ENCODE measurements around the gene DTNB. TPM values are rescaled to one million over a fixed set of nuclear protein-coding genes. Genes with fewer than 3 reads are reported as not detected.
"Not testable (repeated sequence)": the region's sequence is repeated elsewhere in the genome, so short reads cannot be mapped to it uniquely, and the experiment has no call there.

The DTNB gene
- total RNA-seq, 1 donor from 2014 or later = 5.7 TPM

DNA sequence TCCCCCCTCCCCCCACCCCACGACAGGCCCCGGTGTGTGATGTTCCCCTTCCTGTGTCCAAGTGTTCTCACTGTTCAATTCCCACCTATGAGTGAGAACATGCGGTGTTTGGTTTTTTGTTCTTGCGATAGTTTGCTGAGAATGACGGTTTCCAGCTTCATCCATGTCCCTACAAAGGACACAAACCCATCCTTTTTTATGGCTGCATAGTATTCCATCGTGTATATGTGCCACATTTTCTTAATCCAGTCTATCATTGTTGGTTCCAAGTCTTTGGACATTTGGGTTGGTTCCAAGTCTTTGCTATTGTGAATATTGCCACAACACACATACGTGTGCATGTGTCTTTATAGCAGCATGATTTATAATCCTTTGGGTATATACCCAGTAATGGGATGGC lies 260.0 kb downstream of the DTNB start:
- DNase-seq (ENCODE audit: low spot score); intact Hi-C loops (cut with DNase I): not testable (repeated sequence)

DNA sequence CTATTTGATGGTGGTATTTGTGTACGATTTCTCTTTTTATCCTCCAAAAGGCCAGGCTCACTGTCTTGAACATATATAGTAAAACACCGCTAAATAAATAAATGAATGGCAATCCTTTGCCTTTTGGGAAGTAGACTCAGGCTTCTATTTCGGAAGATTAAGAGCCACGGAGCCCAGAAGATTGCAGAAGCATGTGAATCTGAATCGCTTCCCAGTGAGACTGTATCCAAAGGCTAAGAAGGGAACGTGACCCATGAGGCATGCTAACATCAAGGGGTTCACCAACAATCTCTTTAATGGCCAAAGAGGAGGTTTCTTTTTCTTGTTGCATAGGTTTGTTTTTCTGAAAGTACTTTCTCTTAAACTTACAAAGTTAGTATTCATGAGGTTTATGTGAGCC lies 261.6 kb downstream of the DTNB start:
- no peak for DNase-seq (ENCODE audit: low spot score)
- intact Hi-C loops (cut with DNase I) = no loop called here

DNA sequence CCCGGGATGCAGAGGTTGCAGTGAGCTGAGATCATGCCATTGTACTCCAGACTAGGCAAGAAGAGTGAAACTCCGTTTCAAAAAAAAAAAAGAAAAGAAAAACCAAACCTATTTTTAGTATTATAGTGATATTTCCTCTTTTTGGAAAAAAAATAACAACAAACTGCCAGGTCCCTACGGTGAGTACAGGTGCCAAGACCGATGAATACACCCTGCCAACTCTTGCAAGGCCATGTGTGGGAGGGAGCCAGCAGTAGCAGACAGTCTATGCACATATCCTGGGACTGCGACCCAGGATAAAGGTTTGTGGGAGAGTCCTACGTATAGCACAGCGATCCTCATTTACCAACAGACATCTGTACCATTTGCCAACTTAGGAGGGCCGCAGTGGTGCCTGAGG lies 262.1 kb downstream of the DTNB start:
- intact Hi-C loops (cut with DNase I) = no loop called here
- DNase-seq (ENCODE audit: low spot score) = no peak

DNA sequence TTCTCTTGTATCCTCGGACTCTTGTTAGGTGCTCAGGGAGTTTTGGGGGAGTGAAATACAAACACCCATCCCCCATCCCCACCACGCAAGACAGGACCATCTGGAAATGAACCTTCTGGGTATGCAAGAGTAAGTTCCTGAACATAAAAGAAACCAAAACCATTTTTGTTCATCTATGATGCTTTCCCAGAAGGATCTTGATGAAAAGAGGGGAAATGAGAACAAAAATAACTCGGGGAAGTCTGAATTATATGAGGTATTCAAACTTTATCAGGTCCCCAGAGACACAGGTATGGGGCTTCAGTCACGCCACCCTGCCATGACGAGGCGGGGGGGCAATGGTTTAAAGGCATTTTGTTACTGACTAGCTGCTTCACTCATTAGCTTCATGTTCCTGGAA lies 263.0 kb downstream of the DTNB start:
- intact Hi-C loops (cut with DNase I) = no loop called here
- no peak for DNase-seq (ENCODE audit: low spot score)

DNA sequence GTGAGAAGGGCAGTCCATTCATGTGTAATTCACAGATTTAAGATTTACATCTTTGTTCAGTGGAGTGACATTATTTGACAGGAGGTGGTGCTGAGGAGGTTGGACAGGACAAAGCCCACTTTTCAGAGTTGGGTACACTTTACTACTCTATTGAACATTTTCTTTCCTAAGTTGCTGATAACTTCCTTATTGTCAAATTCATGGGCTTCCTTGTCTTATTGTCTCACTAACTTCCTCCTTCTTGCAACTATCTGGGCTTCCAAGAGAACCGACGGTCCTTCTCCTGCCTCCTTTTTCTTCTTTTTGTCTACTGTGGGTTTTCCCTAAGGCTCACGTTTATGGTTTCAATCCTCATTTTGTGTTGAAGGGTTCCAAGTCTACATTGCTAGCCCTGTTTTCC lies 263.9 kb downstream of the DTNB start:
- intact Hi-C loops (cut with DNase I) = no loop called here
- DNase-seq (ENCODE audit: low spot score) = no peak

DNA sequence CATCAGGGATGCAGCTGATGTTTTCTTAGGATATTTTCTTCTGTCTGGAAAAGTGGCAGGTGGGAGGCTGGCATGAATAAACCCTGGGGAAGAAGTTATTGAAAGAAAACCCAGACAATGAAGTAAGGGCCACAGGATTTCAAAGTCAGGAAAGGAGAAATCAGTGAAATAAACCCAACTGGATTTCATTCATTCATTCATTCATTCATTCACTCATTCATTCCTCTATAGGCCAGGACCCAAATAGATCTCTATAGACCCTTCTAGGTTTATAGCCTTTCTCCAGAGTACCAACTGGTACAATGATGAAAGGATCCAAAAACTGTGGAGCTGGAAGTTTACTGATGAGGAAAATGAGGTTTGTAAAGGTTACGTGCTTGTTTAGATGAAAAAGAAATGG lies 264.3 kb downstream of the DTNB start:
- DNase-seq (ENCODE audit: low spot score) = no peak
- intact Hi-C loops (cut with DNase I) = no loop called here

DNA sequence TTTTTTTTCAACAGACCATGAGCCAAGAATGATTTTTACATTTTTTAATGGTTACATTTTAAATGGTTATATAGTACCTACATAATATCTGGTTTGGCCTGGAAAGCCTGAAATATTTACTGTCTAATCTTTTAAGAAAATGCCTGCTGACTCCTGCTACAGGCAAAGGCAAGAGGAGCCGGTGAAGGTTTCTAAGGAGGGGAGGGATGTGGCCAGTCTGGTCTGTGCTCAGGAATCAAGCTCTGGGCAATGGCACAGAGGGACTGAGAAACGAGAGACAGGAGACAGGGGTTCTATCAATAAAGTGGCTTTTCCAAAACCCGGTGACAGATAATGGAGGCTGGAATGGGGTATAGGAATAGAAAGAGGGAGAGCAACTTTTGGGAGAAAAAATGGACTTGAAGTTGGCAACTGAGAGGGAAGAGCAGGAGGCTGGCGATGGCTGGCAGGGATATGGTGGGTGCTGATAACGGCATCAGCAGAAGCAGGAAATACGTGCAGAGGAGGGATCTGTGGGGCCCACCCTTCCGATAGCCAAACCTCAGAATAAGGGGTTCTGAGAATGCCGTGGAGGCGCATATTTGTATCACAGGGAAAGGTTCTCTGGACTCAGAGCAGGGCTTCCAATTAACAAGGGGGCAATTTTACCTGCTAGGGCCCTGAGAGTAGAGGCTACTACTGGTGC lies 267.6 kb downstream of the DTNB start:
- intact Hi-C loops (cut with DNase I) = no loop called here
- no peak for DNase-seq (ENCODE audit: low spot score)

DNA sequence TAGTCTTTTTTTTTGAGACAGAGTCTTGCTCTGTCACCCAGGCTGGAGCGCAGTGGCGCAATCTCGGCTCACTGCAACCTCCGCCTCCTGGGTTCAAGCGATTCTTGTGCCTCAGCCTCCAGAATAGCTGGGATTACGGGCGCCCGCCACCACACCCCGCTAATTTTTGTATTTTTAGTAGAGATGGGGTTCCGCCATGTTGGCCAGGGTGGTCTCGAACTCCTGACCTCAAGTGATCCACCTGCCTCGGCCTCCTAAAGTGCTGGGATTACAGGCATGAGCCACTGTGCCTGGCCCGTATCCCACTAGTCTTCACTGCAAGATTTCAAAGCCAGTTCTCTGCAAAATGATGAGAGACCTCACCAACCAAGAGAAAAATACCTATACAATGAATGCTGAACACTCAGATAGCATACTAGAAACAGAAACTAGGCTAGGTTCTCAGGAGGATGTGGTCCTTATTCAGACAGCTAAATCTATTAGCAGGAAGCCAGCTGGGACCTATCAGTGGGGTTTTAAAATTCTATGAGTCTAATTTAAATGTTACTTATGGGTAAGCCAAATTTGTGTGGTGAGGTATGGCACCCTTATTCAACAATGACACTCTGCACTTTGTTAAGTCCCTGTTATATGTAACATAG lies 270.1 kb downstream of the DTNB start:
- DNase-seq (ENCODE audit: low spot score); intact Hi-C loops (cut with DNase I): not testable (repeated sequence)

DNA sequence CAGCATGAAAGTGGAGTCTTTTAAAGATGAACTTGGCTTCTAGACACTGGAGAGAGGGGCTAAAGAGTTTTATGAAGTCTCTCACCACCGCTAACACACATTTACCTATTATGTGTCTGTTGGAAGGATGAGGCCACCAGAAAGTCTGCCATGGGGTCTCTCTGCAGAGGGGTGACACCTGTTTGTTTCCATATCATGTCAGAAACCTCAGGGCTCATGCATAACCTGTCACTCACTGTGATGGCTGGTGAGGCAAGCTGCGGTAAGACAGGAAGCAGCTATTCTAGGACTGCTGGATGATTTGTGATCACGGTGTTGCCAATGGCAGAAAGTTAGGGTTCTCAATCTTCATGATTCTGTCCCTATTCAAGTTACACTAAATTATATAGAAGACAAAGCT lies 270.9 kb downstream of the DTNB start:
- intact Hi-C loops (cut with DNase I) = no loop called here
- no peak for DNase-seq (ENCODE audit: low spot score)

DNA sequence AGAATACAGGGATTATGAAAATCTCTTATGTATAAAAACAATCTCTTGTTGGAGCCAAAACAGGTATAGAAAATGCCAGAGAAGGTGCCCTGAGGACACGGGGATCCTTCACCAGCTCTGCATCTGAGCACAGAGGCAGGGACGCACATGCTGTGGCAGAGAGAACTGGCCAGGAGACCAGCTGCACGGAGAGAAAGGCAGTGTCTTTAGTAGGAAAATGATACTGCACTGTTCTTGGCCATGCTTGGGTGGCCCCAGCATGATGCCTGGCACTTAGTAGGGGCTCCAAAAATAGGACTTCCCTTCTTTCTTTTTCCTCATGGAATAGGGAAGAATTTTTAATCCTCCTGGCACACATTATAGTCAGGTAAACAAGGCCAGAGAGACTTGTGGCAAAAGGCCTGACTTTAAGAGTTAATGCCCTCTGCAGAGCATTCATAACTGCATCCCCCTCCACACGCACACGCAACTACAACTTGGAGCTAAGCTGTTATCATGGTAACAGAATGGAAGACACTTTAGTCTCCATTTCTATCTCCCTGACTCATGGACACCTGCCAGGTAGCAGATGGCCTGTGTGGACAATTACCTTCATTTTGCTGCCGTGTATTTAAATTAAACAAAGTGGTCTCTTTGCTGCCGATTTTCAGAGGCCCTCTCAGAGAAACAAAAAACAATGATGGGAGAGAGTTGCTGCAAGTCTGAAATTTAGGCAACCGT lies 271.9 kb downstream of the DTNB start:
- intact Hi-C loops (cut with DNase I) = no loop called here
- DNase-seq (ENCODE audit: low spot score) = no peak

DNA sequence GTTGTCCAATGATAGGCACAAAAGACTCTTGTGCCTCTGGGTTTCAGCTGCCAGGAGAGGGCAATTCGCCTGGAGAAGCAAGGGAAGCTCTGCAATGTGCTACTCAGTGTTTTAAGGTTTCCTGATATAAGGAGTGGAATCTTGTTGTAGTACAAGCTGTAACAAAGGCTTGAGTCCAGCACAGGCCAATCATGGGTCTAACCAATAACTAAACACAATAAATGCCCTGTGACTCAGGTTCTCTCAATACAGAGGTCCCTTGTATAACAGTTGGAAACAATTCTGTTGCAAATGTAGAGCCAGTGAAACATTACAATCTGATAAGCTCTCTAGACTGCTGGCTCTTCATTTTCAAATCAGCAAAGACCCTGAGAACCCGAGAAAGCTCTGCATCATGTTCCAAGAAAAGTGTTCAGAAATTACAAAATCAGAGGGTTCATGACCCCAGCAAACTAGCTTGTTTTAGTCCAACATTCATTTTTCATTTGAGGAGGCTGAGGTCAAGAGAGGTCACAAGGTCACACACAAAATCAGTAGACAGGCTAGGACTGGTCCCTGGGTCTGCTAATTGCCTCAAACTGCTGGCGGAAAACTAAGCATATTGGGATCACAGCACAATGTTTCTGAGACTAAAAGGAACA lies 272.7 kb downstream of the DTNB start:
- intact Hi-C loops (cut with DNase I) = no loop called here
- DNase-seq (ENCODE audit: low spot score) = no peak

DNA sequence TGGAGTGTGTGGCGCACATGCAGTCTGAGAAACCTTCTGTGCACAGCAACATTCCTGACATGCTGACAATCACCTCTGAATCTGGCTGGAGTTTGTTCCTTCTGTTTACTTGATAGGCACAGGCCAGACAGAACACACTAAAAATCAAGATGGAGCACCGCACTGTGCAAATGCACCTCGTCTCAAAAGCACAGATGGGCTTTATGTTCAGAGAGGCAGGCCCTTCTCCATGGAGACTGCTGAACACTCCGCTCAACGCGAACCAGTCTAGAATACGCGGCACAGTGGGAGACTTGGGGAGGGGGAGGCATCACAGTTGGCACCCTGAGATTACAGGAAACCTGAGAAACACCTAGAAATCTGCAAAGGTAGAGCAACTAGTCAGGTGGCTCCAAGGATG lies 273.2 kb downstream of the DTNB start:
- no peak for DNase-seq (ENCODE audit: low spot score)
- intact Hi-C loops (cut with DNase I) = no loop called here

DNA sequence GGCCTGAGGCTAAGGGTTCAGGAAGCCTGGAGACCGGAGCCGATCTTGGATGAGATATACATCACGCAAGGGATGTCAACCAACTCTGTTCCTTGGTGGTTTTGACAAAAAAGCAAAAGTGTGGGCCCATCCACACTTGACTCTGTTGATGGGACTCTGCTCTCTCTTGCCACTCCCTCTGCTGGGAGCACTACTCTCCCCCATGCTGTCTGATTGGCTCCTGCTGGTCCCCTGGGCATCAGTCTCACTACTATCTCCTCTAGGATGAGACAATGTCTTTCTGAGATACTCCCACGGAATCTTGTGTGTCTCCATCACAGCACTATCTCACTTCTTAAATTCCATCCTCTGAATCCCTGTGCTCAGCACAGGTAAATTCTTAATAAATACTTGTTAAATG lies 274.8 kb downstream of the DTNB start:
- intact Hi-C loops (cut with DNase I) = no loop called here
- DNase-seq (ENCODE audit: low spot score) = no peak

DNA sequence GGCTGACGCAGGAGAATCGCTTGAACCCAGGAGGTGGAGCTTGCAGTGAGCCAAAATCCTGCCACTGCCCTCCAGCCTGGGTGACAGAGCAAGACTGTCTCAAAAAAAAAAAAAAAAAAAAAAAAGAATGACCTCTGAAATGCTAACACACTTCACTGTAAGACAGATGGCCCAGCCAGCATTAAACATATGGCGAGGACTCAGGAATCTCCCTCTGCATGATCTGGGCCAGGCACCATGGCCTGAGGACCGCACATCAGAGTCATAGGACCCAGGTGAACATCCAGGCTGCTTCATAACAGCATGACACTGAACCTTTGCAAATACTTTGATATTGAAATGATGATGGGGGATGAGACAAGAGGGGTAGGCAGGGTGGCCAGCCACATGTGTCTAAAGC lies 275.6 kb downstream of the DTNB start:
- intact Hi-C loops (cut with DNase I) = no loop called here
- no peak for DNase-seq (ENCODE audit: low spot score)

DNA sequence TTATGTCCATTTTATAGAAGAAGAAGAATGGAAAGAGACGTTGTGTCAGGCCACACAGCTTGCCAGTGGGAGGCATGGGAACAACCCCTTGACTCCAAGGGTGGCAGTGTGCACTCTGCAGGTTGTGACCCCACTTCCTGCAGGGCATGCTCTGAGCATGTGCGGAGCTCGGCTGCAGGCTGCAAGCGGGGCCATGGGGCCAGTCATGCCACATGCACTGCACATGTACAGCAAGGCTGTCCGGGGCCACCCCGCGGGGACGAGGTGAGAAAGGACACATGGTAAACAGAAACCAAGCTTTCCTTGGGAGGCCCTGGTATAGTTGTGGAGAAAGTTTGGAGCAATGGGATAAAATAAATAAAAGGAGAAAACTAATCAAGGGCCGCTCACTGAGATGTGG lies 284.2 kb downstream of the DTNB start:
- DNase-seq (ENCODE audit: low spot score) = no peak
- intact Hi-C loops (cut with DNase I) = no loop called here

DNA sequence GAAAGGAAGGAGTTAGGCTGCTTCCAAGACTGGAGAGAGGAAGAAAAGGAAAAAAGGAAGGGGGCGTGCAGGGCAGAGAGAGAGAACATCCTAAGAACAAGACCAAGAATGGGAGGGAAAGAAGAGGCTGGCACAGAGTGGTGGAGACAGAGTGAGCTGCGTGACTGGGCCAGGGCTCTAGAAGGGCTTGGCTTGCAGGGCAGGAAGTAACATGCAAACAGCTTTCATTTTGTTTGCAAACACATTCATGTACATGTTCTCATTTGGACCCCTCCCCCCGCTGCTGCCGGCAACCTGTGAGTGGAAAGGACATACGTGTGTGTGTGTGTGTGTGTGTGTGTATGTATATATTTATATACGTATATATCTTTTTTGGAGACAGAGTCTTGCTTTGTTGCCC lies 284.9 kb downstream of the DTNB start:
- intact Hi-C loops (cut with DNase I) = no loop called here
- DNase-seq (ENCODE audit: low spot score) = no peak

DNA sequence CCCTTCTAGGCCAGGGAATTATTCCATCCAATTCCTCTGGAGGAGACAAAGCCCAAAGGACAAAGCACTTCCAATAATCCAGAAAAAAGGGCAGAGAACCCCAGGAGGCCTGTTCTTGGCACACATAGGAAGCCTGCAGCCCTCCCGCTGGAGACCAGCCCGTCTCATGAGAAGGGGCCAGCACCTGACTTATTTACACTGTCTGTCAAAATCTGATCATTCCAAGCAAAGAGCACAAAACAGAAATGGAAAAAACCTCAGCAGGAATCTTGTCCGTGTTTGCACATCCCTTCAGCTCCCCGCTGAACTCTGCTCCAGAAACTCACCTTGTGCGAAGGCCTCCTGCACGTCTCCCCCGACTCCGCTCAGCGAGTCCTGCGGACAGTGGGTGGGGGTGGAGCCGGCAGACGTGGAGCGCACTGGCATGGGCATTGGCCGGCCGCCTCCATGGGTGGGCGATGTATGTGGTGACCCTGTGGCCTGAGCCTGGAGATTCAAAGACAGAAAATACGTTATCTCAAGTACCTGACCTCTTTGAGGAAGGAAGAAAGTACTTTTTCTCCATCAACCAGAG lies 285.4 kb downstream of the DTNB start:
- intact Hi-C loops (cut with DNase I) = no loop called here
- DNase-seq (ENCODE audit: low spot score) = no peak

DNA sequence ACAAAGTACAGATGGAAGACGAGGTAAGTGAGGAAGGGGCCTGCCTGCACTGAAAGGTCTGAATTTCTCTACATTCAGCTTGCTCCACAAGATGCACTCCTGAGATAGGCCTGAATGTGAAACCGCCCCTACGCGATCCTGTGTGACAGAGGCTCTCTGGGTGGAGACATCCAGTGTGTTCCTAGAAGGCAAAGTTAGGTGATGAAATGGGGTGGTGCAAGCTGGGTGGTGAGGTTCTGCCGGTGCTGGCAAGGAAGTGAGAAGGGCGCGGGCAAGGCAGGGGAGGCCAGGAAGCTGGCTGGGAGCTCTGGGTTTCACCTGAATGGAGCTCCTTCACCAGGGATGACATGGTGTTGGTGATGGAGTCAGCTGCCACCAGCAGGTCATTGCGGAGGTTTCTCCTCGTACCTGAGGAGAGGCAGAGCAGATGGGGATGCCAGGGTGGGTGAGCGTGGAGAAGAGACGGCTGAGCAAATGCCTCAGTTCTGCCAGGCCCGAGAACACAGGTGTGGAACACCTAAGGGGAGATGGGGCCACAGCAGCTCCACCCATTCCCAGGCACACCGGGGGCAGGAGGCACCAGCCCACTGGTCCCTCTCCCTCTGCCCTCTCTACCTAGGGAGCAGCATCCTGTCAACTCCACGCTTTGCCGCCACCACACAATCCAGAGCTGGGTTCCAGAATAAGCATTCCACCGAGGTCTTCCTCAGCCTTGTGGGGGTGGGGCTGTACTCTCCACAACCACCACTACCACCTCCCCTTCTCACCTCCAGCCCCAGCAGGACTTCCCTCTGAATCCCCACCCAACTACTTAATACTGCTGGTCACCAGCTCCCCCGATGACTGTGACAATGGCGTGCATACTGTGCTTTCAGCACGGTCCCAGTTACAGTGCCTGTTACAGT lies 286.2 kb downstream of the DTNB start:
- DNase-seq (ENCODE audit: low spot score) = no peak
- intact Hi-C loops (cut with DNase I) = no loop called here

DNA sequence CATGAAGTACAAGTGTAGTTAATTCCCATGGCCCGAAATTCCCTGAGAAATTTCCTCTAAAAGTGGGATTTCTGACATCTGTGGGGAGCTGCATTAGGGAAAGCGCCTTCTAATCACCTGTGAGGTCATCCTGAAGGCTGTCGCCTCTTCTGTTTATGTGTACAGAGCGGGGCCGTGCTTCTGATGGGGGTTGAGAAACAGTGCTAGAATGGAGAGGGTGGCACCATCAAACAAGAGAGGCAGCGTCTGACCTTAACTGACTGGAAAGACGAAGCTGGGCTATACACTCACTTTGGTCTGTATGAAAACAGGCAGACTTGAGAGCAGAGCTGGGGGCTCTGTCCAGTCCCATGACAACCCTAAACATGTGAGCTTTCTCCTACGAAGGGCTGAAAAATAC lies 287.5 kb downstream of the DTNB start:
- intact Hi-C loops (cut with DNase I) = no loop called here

More for the DNA sequence above, 287.5 kb downstream of the DTNB start:
- DNase-seq (ENCODE audit: low spot score) = no peak

Measured in cardiac septum (tissue), 1 donor.